NOMO-1 treated with dmso at 0.1 percent for 144 hours (cell line): ENCODE measurements around the gene NCK1.
"Not testable (repeated sequence)": the region's sequence is repeated elsewhere in the genome, so short reads cannot be mapped to it uniquely, and the experiment has no call there.

ENCODE experiments used
- DNase-seq: peaks from one replicate; lab custom pipeline; 2025; ENCODE audit not compliant: unreplicated experiment; lab: John Stamatoyannopoulos, UW

NCK1 gene

GRCh38 chr3:136942803-136943202 is 80.8 kb downstream of the NCK1 start:
- DNase-seq: no peak

GRCh38 chr3:136943436-136943835 is 81.4 kb downstream of the NCK1 start:
- DNase-seq: no peak

GRCh38 chr3:136946978-136947377 is 85.0 kb downstream of the NCK1 start:
- no peak for DNase-seq

GRCh38 chr3:136947477-136947876 is 85.5 kb downstream of the NCK1 start:
- DNase-seq: no peak

GRCh38 chr3:136949146-136949545 is 87.1 kb downstream of the NCK1 start:
- DNase-seq: no peak

- no peak for DNase-seq
Observed at GRCh38 chr3:136949708-136950107, 87.7 kb downstream of the NCK1 start.

GRCh38 chr3:136950623-136951022 is 88.6 kb downstream of the NCK1 start:
- no peak for DNase-seq

GRCh38 chr3:136952292-136952691 is 90.3 kb downstream of the NCK1 start:
- DNase-seq: no peak

- DNase-seq: no peak
Observed at GRCh38 chr3:136954251-136954650, 92.2 kb downstream of the NCK1 start.

GRCh38 chr3:136954980-136955780 is 93.2 kb downstream of the NCK1 start:
- DNase-seq: no peak

- DNase-seq: no peak
Observed at GRCh38 chr3:136955813-136956212, 93.8 kb downstream of the NCK1 start.

- DNase-seq: no peak
Observed at GRCh38 chr3:136956971-136957370, 95.0 kb downstream of the NCK1 start.

GRCh38 chr3:136957751-136958288 is 95.8 kb downstream of the NCK1 start, which contains the start of gene IL20RB:
IL20RB (plus strand) TSS chr3:136957983; CDS start chr3:136958114, 131 bp downstream.
- no peak for DNase-seq

- DNase-seq: no peak
Observed at GRCh38 chr3:136958939-136959338, 96.9 kb downstream of the NCK1 start.

GRCh38 chr3:136959599-136959998 is 97.6 kb downstream of the NCK1 start:
- DNase-seq: no peak

- DNase-seq: no peak
Observed at GRCh38 chr3:136960838-136961836, 99.1 kb downstream of the NCK1 start.

- no peak for DNase-seq
Observed at GRCh38 chr3:136962927-136963326, 100.9 kb downstream of the NCK1 start.

- DNase-seq: not testable (repeated sequence)
Observed at GRCh38 chr3:136969539-136969938, 107.5 kb downstream of the NCK1 start.

GRCh38 chr3:136973352-136973751 is 111.3 kb downstream of the NCK1 start:
- no peak for DNase-seq

- DNase-seq: no peak
Observed at GRCh38 chr3:136974670-136975069, 112.7 kb downstream of the NCK1 start.

GRCh38 chr3:136979204-136979603 is 117.2 kb downstream of the NCK1 start:
- DNase-seq: no peak
